Activated CD8-positive, alpha-beta memory T cell treated with anti-CD3 and anti-CD28 coated beads, Interleukin-2, amount 50 U/mL, for 24 hours (primary cell): ENCODE results near the gene TAF7L.

ENCODE experiments used
- DNase-seq: peaks from one replicate; pipeline ENCODE4 v3.0.0-alpha.2; 2020; ENCODE audit errors: extremely low read depth

The TAF7L gene

DNA sequence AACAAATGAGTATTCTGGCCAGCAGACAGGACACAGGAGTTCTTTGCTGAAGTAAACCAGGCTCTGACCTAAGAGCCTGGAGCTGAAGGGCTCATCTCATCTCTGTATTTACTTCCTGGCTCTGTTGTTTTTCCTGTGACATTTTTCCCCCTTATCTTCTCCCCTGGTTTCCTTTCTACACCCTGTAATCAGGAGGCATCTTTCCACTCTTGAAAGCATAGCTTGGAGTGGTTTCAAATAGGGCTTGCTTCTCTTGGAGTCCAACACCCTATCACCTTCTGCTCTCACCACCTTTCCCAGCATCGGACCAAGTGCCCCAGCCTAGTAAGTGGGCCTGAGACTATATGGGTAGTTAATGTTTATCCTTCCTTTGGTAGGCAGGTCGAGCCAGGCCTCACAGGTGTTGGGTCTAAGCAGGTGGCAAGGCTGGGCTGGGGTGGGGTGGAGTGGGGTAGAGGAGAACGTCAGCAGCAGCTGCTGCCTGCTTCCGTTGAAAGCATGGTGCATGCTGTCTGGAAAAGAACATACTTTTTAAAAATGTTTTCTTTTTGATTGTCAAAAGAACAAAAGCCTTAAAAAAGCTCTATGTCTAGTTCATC lies 70.4 kb downstream of the TAF7L start:
- no peak for DNase-seq

DNA sequence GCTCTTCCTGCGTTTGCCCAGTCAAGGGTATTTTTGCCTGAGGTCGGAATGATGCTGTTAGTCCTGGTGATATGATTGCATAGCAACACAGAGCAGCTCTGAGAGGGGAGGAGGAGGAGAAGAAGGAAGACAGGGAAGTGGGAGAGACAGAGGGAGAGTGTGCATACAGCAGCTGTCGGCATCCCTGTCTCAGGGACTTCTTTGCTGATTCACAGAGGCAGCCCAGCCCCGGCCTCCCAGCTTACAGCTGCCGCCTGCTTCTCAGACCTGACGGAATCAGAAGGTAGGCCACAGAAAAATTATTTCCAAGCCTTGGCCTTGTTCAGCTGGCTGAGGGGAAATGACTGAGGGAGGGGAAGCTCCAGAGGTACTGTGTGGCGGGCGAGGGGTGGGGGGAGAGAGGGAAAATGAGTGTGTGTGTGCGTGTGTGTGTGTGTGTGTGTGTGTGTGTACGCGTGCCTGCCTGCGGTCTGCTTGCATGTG lies 71.2 kb downstream of the TAF7L start:
- DNase-seq: no peak

DNA sequence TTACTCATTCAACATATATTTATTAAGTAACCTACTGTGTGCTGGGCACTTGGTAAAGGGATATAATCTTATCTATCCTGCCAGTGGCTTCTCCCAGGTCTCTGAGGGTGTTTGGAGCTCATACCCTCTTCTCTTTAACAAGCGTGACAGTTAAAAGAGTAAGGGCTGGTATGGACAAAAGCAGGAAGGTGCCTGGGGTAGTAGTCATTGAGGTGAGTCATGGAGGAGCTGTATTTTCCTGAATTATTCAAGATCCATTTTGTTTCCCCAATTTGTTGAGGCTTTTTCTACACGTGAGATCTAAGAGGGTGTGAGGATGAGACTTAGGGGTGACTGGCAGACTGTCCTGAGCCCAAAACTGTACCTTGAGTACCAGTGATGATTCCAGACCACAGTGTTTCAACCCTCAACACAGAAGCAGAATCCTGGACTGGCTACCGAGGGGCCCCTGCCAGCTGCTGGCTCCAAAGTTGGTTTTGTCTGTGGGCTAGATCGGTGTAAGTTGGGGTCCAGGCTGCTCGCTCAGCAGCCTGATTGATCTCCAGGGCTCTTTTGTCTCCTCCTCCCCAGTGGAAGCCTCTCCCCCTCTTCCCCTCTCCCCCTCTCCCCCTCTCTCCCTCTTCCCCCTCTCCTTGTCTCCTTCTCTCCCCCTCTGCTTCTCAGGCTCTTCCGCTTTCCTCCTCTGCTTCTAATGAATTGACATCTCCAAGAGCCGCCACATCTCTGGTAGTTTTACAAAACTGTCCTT lies 71.8 kb downstream of the TAF7L start, which contains the start of gene DRP2:
Gene DRP2, plus strand, starts transcription at position 671 of the 748 bp plus-strand sequence. CDS start 11,862 bp downstream, outside the sequence.
- DNase-seq: no peak
